ENCODE measurements around the gene ZDHHC17.
"Not testable (repeated sequence)": the region's sequence is repeated elsewhere in the genome, so short reads cannot be mapped to it uniquely, and the experiment has no call there.

The ZDHHC17 gene

GRCh38 chr12:76777765-76778216, 13.9 kb downstream of the ZDHHC17 start:
- peak in 1 of 2 donors; percentile 44 for DNase-seq

- DNase-seq: no peak
Measured at GRCh38 chr12:76778364-76778763, 14.4 kb downstream of the ZDHHC17 start.

GRCh38 chr12:76779310-76779709, 15.4 kb downstream of the ZDHHC17 start:
- not testable (repeated sequence) for DNase-seq

GRCh38 chr12:76781321-76781720, 17.4 kb downstream of the ZDHHC17 start:
- DNase-seq: no peak

- DNase-seq: no peak
Measured at GRCh38 chr12:76782526-76782925, 18.6 kb downstream of the ZDHHC17 start.

GRCh38 chr12:76784600-76785051, 20.7 kb downstream of the ZDHHC17 start:
- no peak for DNase-seq

- no peak for DNase-seq
Measured at GRCh38 chr12:76785407-76785806, 21.5 kb downstream of the ZDHHC17 start.

GRCh38 chr12:76786986-76787385, 23.1 kb downstream of the ZDHHC17 start:
- DNase-seq: no peak

- no peak for DNase-seq
Measured at GRCh38 chr12:76787689-76788088, 23.8 kb downstream of the ZDHHC17 start.

GRCh38 chr12:76789335-76790050, 25.6 kb downstream of the ZDHHC17 start:
- DNase-seq: no peak

- DNase-seq: peak in 1 of 2 donors; percentile 45
Measured at GRCh38 chr12:76790564-76791552, 26.9 kb downstream of the ZDHHC17 start.

GRCh38 chr12:76792828-76793227, 28.9 kb downstream of the ZDHHC17 start:
- no peak for DNase-seq

- no peak for DNase-seq
Measured at GRCh38 chr12:76798864-76799263, 34.9 kb downstream of the ZDHHC17 start.

- no peak for DNase-seq
Measured at GRCh38 chr12:76799362-76799761, 35.4 kb downstream of the ZDHHC17 start.

GRCh38 chr12:76802060-76802459, 38.1 kb downstream of the ZDHHC17 start:
- no peak for DNase-seq

- DNase-seq: no peak
Measured at GRCh38 chr12:76804435-76804976, 40.6 kb downstream of the ZDHHC17 start.

- no peak for DNase-seq
Measured at GRCh38 chr12:76810671-76811419, 46.9 kb downstream of the ZDHHC17 start.

- no peak for DNase-seq
Measured at GRCh38 chr12:76811976-76812375, 48.1 kb downstream of the ZDHHC17 start.

GRCh38 chr12:76813265-76813664, 49.4 kb downstream of the ZDHHC17 start:
- DNase-seq: no peak

- DNase-seq: no peak
Measured at GRCh38 chr12:76813972-76814371, 50.1 kb downstream of the ZDHHC17 start.

GRCh38 chr12:76820888-76821482, 57.1 kb downstream of the ZDHHC17 start:
- DNase-seq: no peak

- DNase-seq: no peak
Measured at GRCh38 chr12:76830436-76830835, 66.5 kb downstream of the ZDHHC17 start.
